ENCODE measurements around the gene ABLIM3. TPM values are rescaled to one million over a fixed set of nuclear protein-coding genes. Genes with fewer than 3 reads are reported as not detected.
A peak's percentile ranks its signal among the peaks of the same experiment; 100 is the strongest.

Gene ABLIM3
- total RNA-seq, 1 donor from 2014 or later, result 8.0 TPM

DNA sequence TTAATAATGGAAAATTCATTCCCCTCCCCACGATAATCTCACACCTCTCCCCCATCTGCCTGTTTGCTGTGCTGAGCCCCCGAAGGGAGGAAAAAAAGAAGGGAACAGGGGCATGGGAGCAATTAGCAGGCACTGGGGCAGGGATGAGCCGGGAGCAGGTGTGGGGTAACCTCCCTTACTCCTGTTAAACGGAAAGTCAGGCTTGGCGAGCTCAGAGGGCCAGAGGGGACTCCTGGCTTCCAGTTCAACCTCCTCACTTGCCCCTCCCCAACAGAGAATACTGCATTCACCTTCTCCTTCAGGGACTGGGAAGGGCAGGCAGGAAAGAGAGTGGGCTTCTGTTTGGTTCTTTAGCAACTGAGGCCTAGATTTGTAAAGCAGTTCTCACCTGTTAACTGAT is 131.9 kb downstream of the ABLIM3 start:
- TF ChIP-seq, protein P1, sequence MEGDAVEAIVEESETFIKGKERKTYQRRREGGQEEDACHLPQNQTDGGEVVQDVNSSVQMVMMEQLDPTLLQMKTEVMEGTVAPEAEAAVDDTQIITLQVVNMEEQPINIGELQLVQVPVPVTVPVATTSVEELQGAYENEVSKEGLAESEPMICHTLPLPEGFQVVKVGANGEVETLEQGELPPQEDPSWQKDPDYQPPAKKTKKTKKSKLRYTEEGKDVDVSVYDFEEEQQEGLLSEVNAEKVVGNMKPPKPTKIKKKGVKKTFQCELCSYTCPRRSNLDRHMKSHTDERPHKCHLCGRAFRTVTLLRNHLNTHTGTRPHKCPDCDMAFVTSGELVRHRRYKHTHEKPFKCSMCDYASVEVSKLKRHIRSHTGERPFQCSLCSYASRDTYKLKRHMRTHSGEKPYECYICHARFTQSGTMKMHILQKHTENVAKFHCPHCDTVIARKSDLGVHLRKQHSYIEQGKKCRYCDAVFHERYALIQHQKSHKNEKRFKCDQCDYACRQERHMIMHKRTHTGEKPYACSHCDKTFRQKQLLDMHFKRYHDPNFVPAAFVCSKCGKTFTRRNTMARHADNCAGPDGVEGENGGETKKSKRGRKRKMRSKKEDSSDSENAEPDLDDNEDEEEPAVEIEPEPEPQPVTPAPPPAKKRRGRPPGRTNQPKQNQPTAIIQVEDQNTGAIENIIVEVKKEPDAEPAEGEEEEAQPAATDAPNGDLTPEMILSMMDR (conservative IDR thresholded peaks at IDR 0.05), result no peak
- no peaks in the 10 kb centered on the region for H3K36me3 Mint-ChIP-seq
- H3K4me1 Mint-ChIP-seq (ENCODE audit: unreplicated experiment), result peaks cover 11% of the 10 kb centered on the region
- no peak overlapping the region for H3K27ac Mint-ChIP-seq
- peaks cover 4% of the 10 kb centered on the region for H3K9me3 Mint-ChIP-seq
- H3K4me3 Mint-ChIP-seq, result peak overlapping the region; percentile 95
- no peak for DNase-seq (ENCODE audit: extremely low spot score, unreplicated experiment)
- H3K27me3 Mint-ChIP-seq, result peaks cover 75% of the 10 kb centered on the region

DNA sequence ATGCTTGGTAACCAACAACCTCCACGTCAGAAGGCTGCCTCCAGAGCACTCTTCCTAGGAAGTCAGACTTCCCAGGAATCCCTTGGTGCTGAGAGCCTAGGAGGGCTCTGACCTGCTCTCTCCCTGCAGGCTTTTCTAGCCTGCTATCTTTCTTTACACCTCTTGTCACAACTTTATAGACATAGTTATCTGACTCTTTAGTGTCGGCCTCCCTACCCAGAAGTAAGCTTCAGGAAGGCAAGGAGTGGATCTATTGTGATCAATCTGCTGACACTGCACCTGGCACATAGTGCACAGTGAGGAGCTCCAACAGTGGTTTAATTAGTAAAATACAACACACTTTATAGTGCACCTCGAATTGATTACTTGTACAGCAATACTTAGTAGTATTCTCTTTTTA is 132.7 kb downstream of the ABLIM3 start:
- Mint-ChIP-seq H3K27ac (peak overlapping the region; percentile 85), H3K27me3 (peaks cover 77% of the 10 kb centered on the region), H3K9me3 (peaks cover 3% of the 10 kb centered on the region), H3K4me1 (ENCODE audit: unreplicated experiment) (peaks cover 11% of the 10 kb centered on the region), H3K36me3 (no peaks in the 10 kb centered on the region), H3K4me3 (peak overlapping the region; percentile 76)
- DNase-seq (ENCODE audit: extremely low spot score, unreplicated experiment), result no peak
- TF ChIP-seq, protein P1 (conservative IDR thresholded peaks at IDR 0.05), result no peak

DNA sequence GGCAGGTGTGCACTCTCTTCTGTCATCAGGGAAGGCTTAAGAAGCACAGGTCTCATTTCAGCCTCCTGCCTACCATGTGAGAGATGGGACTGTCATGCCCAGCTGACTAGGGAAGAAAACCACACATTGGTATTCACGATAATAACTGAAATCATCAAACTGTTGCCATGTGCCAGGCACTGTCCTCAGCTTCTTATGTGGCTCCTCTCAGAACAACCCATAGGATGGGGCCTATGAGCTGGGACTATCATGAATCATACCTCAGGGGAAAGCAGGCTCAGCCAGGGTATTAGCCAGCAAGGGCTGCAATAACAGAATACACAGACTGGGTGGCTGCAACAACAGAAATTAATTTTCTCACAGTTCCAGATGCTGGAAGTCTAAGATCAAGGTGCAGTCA is 133.6 kb downstream of the ABLIM3 start:
- Mint-ChIP-seq H3K9me3 (no peaks in the 10 kb centered on the region), H3K4me3 (no peak overlapping the region), H3K27me3 (peaks cover 79% of the 10 kb centered on the region), H3K27ac (no peak overlapping the region), H3K4me1 (ENCODE audit: unreplicated experiment) (peaks cover 11% of the 10 kb centered on the region), H3K36me3 (no peaks in the 10 kb centered on the region)
- no peak for DNase-seq (ENCODE audit: extremely low spot score, unreplicated experiment)
- TF ChIP-seq, protein P1 (conservative IDR thresholded peaks at IDR 0.05), result no peak

DNA sequence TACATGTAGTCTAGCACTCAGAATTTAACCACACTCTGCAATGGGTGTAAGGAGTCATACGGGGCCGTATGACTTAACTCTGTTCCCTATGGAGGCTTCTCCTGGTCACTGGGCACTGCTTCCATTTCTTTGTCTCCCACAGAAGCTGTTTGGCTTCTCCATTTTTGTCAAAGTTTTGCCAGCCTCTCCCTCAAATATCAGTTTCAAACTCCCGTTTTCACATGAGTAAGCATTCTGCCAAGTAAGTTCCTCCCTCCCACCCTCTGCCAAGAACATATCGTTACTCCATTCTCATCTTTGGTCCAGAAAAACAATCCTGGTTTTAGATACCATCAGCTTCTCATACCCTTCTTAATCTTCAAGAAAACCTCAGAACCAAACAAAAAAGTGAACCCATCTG is 136.5 kb downstream of the ABLIM3 start:
- Mint-ChIP-seq H3K4me1 (ENCODE audit: unreplicated experiment) (peaks cover 5% of the 10 kb centered on the region), H3K27me3 (peaks cover 60% of the 10 kb centered on the region), H3K9me3 (no peaks in the 10 kb centered on the region), H3K4me3 (no peak overlapping the region), H3K36me3 (no peaks in the 10 kb centered on the region), H3K27ac (no peak overlapping the region)
- TF ChIP-seq, protein P1 (conservative IDR thresholded peaks at IDR 0.05), result no peak
- DNase-seq (ENCODE audit: extremely low spot score, unreplicated experiment), result no peak

DNA sequence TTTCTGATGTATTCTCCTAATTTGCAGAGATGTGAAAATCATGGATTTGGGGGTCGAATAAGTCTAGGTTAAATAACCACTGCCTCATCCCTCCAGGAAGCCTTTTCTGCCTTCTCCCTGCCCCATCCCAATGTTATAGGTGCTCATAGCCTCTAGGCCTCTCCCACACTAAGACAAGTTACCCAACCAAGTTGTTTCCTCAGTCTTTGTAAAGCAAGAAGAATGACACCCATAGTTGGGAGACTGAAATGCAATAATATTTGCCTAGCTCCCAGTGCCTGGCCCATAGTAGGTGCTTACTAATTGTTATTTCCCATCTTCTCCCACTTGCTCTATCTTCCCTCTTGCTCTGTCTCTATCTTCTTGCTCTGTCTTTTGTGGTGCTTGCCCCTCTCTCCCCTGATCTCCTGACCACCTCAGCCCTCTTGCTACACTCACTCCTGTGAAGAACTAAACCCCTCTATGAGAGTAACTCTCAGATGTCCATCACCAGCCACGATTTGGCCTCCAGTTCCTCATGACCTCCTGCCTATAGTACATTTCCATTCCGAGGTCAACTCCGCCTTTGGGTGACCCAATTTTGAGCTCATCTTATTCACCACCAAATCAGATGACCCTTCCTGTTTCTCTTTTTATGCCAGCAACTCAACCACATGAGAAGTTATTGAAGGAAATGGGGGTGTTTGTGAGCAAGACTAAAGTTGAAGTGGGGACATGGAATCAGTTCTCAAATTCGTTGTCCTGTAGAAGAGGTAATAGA is 137.3 kb downstream of the ABLIM3 start:
- TF ChIP-seq, protein P1 (conservative IDR thresholded peaks at IDR 0.05), result no peak
- Mint-ChIP-seq H3K9me3 (no peaks in the 10 kb centered on the region), H3K27me3 (peaks cover 52% of the 10 kb centered on the region), H3K27ac (no peak overlapping the region), H3K36me3 (no peaks in the 10 kb centered on the region), H3K4me3 (no peak overlapping the region), H3K4me1 (ENCODE audit: unreplicated experiment) (peaks cover 5% of the 10 kb centered on the region)
- no peak for DNase-seq (ENCODE audit: extremely low spot score, unreplicated experiment)
